ENCODE measurements around the gene METTL2A.
"Not testable (repeated sequence)": the region's sequence is repeated elsewhere in the genome, so short reads cannot be mapped to it uniquely, and the experiment has no call there.

The METTL2A gene

DNA sequence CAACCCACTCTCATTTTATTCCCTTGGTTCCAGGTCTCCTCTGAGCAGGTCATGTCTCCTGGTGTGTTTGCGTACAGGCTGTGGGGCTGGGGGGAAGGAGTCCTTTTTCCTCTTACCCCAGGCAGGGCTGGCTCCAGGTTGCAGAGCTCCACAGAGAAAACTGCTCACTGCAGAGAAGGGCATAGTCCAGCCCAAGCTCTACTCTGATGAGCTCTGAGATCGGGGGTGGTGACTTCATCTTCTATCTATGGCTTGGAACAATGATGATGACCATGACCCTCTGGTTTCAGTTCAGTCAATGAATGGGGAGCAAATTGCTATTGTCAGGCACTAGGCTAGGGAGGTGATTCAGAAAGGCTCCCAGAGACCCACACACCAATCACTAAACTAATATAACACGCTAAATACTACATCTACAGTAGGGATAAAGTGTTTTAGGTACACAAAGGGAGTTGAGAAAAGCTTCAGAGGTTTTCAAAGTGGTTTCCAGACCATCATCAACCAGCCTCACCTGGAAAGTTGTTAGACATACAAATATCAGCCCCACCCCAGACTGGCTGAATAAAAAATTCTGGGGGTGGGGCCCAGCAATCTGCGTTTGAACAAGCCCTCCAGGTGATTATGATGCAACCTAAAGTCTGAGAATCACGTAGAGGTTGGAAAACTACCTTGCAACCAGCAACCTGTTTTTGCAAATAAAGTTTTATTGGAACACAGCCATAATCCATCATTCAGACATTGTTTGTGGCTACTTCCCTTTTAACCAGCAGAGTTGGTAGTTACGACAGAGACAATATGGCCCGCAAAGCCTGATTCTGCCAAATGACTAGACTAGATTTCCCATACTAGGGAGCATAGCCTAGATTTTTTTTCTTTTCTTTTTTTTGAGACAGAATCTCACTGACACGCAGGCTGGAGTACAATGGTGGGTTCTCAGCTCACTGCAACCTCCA, 49.6 kb downstream of the METTL2A start:
- DNase-seq: not testable (repeated sequence)

DNA sequence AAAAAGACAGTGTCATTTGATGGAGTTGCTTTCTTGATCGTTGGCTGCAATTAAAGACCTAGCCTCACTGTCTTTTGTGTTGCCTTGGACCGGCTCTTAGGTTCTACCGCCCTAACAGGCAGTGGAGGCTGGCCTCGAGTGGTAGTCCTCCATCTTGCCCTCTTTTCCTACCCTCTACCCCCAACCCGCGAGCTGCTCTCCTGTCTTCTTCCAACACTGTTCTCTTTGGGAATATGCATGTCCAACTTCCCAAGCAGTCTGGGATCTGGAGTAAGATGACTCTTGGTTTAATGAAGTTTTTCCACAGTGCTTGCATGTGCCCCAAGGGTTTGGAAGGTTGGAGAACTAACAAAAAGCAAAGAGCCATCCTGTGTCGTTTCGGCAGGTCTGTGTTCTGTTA, 53.4 kb downstream of the METTL2A start:
- not testable (repeated sequence) for DNase-seq

DNA sequence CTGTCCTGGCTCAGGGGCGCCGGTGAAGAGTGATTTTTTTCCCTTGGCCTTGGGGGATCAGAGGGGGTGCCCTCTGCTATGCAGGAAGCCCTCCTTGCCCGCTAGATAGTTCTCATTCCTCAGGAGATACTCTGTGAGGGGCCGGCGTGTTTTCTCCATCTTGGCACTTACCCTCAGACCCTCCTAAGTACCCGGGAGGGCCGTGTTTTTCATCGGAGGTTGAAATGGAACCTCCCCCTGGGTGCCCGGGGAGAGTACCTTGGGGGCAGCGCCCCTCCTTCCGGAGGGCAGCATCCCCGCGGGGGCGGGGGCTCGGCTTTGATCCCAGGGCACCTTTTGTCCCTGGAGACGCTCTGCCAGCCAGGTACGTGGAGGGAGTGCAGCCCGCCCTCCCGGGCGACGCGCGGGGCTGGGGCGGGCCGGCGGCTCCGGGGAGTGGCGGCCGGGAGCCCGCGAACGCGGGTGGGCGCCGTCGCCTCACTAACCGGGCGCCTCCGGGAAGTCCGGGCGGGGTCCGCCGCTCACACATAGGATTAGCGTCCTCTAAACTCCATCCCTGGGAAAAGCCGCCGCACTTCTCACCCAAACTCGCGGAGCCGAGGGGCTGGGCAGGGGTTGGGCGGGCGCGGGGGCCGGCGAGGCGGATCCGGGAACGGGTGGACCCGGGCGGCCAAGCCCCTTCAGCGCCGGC, 54.2 kb downstream of the METTL2A start:
- peak; percentile 54 for DNase-seq

DNA sequence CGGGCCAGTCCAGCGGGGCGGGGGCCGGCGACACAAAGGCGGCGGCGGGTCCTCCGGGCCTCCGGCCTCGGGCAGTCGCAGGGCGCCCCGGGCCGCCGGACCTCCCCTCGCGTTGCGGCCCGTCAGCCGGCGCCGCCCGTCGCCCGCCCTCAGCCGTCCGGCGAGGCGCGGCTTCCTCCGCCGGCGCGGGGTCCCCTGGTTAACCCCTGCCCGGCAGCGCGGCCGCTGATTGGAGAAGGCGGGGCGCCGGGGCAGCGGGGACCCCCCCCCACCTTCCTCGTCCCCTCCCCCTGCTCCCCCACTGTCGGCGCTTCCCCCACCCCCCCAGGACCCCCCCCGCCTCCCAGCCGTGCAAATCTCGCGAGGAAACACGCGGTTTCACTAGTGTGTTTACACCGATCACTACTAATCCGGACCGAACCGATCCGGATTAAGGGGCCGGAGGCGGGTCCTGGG, 54.8 kb downstream of the METTL2A start, which contains the start of gene TLK2:
Gene TLK2, plus strand, starts transcription at position 402 of the 456 bp plus-strand sequence. CDS start 2,301 bp downstream, outside the sequence.
- peak; percentile 89 for DNase-seq

DNA sequence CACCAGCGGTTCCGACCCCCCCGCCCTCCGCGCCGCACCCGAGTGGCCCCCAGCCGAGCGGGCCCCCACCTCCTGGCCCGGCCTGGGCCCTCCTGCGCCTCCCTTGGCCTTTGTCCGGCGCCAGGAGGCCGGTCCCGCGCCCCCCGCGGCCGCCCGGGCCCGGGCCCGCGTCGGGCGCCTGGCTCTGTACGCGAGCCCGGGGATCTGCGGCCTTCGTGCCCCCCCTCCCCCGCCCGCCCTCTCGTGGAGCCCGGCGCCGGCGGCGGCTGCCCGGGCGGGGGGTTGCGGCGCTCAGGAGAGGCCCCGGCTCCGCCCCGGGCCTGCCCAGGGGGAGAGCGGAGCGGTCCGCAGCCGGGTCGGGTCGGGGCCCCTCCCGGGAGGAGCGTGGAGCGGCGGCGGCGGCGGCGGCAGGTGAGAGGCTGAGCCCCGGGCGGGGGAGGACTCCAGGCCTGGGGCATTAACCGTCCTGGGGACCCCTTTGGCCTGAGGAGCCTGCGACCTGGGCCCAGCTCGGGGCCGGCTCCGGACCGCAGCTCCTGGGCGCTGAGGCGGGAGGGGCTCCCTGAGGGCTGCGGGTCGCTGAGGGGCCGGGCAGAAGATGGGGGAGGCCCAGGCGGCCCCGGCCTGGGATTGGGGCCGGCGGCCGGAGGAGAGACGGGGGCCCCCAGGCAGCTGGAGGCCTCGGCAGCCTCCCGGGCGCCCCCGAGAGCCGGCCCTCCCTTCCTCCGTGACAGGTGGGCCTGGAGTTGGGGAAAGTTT, 55.4 kb downstream of the METTL2A start:
- peak; percentile 67 for DNase-seq

DNA sequence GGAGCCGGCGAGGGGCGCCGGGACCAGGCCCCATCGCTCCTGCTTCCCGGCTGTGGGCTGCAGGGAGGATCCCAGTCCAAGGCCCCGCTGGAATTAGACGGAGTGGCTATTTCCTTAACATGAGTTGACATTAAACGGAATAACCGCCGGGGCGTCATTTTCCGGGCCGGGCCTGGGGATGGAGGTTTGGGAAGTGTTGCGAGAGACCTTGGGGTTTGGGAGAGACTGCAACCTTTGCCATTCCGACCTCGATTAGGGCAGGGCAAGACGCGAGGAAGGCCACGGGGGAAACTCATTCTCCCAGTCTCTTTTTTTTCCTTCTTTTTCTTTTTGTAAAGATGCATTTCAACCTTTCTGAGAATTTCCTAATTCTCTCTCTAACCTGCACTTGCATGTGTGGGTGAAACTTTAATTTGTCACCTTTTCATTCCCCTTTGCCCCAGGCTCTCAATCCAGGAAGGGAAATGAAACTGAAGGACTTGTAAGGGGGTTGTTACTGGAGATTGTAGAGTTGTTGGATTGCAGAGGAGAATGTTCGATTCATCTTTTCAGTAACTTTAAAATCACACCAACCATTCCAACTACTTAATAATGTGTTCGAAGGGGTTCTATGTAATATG, 56.1 kb downstream of the METTL2A start:
- DNase-seq: peak; percentile 67

DNA sequence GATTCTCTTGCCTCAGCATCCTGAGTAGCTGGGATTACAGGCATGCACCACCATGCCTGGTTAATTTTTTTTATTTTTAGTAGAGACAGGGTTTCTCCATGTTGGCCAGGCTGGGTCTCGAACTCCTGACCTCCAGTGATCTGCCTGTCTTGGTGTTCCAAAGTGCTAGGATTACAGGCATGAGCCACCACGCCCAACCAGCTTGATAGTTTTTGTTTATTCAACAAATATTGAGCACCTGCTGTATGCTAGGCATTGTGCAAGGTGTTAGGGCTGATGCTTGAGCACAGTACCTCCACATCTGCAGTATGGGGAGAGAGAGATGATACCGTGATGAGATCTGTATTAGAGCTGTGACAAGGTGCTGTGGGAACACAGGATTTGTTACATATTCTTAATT, 58.9 kb downstream of the METTL2A start:
- not testable (repeated sequence) for DNase-seq

DNA sequence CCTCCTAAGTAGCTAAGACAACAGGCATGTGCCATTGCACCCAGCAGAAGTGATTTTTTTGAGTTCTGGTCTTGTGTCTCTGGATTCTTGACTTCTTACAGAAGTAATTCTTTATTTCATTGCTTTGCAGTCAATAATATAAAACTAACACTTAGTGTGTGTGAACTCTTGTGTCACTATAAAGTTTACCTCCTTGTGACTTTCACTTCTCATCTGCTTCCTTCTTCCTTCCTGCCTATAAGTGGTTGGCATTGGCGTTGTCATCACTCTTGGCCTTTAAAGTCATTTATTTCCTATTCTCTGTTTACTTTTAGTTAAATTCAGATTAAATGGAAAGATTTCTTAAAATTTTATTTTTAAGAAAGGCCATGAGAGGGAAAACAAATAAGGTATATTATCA, 67.3 kb downstream of the METTL2A start:
- not testable (repeated sequence) for DNase-seq

DNA sequence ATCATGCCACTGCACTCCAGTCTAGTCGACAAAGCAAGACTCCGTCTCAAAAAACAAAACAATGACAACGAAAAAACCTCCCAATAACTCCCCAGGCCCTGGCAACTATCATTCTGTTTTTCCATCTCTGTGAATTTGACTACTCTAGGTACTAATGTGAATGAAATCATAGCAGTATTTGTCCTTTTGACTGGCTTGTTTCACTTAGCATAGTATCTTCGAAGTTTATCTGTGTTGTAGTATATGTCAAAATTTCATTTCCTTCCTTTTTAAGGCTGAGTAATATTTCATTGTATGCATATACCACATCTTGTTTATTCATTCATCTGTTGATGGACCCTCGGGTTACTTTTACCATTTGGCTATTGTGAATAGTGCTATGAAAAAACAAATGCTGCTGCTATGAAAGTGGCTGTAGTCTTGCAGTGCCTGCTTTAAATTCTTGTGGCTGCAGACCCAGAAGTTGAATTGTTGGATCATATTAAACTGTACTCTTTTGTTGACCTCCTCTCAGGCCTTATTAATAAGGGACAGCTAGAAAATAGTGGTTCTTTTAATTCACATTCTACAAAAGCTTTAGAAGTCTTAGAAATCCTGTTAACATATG, 69.5 kb downstream of the METTL2A start:
- not testable (repeated sequence) for DNase-seq

DNA sequence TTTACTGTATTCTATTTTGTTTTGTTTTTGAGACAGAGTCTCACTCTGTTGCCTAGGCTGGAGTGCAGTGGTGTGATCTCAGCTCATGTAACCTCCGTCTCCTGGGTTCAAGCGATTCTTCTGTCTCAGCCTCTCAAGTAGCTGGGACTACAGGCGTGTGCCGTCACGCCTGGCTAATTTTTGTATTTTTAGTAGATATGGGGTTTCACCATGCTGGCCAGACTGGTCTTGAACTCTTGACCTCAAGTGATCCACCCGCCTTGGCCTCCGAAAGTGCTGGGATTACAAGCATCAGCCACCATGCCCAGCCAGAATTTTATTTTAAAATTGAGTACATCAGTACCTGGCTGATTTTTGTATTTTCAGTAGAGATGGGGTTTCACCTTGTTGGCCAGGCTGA, 70.4 kb downstream of the METTL2A start:
- not testable (repeated sequence) for DNase-seq

DNA sequence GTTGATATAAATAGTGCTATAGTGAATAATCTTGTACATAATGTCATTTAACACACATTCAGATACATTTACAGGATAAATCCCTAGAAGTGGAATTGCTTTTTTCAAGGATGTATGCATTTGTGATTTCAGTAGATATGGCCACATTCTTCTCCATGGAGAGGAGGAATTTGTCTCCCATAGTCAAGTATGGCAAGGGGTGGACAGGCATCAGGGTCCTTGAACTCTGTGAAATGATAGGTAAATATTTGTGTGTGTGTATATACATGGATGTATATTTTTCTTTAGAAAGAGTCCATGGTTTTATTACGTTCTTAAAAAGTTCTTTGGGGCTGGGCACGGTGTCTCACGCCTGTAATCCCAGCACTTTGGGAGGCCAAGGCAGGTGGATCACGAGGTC, 72.6 kb downstream of the METTL2A start:
- DNase-seq: not testable (repeated sequence)

DNA sequence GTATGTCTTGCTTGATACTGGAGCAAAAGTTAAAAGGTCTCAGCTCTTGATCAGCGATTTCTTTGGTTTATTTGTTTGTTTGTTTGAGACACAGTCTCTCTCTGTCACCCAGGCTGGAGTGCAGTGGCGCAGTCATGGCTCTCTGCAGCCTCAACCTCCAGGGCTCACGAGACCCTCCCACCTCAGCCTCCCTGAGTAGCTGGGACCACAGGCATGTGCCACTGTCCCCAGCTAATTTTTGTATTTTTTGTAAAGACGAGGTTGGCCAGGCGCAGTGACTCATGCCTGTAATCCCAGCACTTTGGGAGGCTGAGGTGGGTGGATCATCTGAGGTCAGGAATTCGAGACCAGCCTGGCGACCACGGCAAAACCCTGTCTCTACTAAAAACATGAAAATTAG, 75.1 kb downstream of the METTL2A start:
- DNase-seq: not testable (repeated sequence)
